HL-60/S4 treated with phorbol 12-myristate 13-acetate at 8.2 ng/mL for 4 days and 3 days (cell line): ENCODE data around the gene SPATA31C1.
"Not testable (repeated sequence)": the region's sequence is repeated elsewhere in the genome, so short reads cannot be mapped to it uniquely, and the experiment has no call there.

Experiments
- in situ Hi-C: fragments of 300-500 bp; cut with MboI; formaldehyde crosslinking; loops from 2 replicates; pipeline ENCODE4 v1.15.0; 2022; ENCODE audit warnings: low sequenced_read_pairs

The SPATA31C1 gene

DNA sequence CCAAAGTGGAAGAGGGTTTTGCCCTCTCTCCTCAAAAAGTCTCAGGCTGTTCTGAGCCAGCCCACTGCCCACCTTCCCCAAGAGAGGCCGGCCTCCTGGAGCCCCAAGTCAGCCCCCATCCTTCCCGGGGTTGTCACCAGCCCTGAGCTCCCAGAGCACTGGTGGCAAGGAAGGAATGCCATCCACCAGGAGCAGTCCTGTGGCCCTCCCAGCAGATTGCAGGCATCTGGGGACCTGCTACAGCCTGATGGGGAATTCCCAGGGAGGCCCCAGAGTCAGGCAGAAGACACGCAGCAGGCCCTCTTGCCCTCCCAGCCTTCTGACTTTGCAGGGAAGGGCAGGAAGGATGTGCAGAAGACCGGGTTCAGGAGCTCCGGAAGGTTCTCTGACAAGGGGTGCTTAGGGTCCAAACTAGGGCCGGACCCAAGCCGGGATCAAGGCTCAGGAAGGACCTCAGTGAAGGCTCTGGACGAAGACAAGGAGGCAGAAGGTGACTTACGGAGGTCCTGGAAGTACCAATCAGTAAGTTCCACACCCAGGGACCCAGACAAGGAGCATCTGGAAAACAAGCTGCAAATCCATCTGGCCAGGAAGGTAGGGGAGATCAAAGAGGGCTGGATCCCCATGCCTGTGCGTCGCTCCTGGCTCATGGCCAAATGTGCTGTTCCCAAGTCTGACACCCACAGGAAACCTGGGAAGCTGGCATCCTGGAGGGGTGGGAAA is 31.4 kb upstream of the SPATA31C1 start:
- in situ Hi-C loops: loop anchor here (25.0 kb wide), 1 partner anchor 101 kb away; no protein-coding TSS in a partner anchor

DNA sequence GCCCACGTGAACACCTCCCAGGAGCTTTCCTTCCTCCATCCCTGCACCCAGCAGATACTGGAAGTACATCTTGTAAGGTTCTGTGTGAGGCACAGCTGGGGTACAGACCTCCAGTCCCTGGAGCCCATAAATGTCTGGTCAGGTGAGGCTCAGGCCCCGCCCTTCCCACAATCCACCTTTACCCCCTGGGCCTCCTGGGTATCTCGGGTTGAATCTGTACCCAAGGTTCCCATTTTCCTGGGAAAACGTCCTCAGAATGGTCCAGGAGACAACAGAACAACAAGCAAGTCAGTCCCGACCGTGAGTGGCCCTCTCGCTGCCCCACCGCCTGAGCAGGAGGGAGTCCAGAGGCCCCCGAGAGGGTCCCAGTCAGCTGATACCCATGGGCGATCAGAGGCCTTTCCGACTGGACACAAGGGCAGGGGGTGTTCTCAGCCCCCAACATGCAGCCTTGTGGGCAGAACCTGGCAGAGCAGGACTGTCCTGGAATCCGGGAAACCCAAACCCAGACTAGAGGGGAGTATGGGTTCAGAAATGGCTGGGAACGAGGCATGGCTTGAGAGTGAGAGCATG is 30.7 kb upstream of the SPATA31C1 start:
- in situ Hi-C loops: loop anchor here (25.0 kb wide), 1 partner anchor 100 kb away; no protein-coding TSS in a partner anchor

DNA sequence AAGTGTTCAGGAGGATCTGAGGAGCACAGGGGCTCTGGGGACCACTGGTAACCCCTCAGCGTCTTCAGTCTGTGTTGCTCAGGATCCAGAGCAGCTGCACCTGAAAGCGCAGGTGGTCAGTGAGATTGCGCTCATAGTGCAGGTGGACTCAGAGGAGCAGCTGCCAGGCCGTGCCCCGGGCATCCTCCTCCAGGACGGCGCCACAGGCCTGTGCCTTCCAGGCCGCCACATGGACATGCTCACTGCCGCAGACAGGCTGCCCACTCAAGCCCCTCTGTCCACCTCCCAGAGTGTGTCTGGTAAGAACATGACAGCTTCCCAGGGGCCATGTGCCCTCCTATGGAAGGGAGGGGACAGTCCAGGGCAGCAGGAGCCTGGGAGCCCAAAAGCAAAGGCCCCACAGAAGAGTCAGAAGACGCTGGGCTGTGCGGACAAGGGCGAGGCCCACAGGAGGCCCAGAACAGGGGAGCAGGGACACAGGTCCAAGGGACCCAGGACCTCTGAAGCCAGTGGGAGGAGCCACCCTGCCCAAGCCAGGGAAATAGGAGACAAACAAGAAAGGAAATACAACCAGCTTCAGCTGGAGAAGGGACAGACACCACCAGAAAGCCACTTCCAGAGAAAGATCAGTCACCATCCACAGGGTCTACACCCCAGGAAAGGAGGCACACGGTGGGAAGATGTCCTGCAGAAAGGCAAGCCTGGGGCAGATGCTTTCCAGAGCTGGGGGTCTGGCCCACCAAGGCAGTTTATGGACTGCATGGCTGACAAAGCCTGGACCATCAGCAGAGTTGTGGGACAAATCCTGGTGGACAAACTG is 29.9 kb upstream of the SPATA31C1 start:
- in situ Hi-C loops: loop anchor here (25.0 kb wide), 1 partner anchor 99 kb away; no protein-coding TSS in a partner anchor

DNA sequence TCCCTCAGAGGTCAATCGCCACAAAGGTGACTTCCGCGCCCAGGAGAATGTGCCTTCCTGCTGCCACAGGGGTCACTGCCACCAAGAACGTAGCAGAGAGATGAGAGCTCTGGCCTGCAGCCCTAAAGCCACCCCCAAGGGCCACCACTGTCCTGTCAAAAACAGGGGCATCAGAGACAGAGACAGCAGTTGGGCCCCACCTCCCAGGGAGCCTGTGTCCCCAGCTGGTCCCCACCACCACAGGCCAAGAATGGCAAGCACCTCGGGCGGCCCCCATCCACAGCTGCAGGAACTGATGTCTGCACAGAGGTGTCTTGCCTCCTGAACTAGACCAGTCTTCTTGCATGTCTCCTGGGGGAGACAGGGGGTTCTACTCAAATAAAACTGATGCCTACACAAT is 29.3 kb upstream of the SPATA31C1 start:
- in situ Hi-C loops: loop anchor here (25.0 kb wide), 1 partner anchor 99 kb away; no protein-coding TSS in a partner anchor

DNA sequence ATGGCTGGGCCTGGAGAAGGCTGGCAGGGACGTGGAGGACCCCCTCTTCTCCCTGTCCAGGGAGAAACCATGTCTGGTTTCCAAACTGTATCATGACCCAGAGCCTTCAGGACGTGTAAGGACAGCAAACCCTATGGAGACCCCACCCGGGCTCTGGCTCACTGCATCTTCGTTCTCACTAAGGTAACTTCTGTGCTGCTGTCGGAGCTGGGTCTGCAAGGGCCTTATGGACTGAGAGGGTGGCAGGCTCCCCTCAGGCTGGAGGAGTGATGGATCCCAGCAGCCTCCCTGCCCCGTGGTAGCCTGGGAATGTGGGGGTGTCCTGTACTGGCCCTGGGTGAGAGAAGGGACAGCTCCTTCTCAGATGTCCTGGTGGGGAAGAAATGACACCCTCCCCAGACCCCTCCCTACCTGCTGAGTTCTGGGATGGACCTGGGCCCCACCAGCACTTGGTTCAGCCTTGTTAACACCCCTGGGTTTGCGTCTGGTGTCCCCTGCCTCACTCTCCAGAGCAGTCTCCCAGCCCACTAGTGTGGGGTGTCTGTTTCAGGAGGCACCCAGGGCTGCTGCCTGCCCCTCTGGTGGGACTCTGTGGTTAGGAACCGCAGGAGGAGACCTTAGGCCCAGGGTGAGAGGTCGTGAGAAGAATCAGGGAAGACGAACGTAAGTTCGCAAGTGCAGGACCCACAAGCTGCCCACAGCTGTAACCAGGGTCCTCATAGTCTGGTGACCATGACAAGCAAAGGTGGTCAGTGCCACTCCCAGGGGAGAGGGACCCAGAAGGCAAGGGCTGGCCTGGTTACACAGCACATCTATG is 28.5 kb upstream of the SPATA31C1 start:
- in situ Hi-C loops: loop anchor here (25.0 kb wide), 1 partner anchor 98 kb away; no protein-coding TSS in a partner anchor

DNA sequence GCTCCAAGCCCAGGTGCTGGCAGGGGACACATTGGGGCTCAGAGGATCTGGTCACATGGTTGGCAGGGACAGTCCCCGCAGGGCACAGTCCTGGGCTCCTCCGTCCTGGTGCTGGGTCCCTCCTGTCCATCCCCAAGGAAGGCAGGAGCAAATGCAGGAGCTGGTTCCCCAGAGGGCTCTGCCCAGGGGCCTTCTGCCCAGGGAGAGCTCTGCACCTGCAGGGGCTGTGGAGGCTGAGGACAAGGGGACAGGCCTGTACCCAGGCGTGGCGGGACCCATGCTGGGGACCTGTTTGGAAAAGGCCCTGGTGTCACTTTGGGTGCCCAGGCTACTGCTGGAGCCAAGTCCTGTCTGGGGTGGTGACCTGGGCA is 27.9 kb upstream of the SPATA31C1 start:
- in situ Hi-C loops: loop anchor here (25.0 kb wide), 1 partner anchor 97 kb away; no protein-coding TSS in a partner anchor

DNA sequence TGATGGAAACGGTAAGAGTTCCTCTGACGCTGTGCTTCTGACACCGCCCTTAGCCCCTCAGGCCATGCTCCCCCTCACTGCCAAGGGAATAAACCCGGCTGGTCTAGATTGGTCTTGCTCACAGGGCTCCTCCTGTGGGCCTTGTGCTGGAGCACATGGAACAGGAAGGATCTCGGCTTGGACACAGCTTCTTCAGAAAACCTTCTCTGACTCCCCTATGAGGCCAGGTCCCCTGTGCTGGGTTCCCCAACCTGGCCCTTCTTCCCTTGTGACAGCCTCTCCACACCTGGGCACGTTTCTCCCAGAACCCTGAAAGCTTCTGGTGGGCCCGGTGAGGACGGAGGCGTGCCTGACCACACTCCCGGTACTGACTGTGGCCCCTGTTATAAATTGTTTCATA is 26.9 kb upstream of the SPATA31C1 start:
- in situ Hi-C loops: loop anchor here (25.0 kb wide), 1 partner anchor 96 kb away; no protein-coding TSS in a partner anchor

DNA sequence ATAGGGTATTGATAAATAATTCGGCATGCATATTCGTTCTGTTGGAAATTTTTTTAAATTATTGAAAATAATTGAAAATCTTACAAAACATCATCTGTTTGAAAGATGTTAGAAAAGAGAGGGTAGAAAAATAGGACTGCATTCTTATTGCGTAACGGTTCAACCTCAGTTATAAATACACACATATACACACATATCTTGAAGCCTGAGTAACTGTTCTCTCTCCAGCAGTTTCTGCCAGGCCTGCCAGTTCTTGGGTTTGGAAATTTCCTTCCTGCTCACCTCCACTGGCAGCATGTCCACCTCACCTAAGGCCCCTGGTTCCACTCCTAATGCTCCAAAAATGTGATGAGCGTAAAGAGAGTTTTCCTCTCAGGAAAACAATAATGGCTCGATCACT is 26.0 kb upstream of the SPATA31C1 start:
- in situ Hi-C loops: loop anchor here (25.0 kb wide), 1 partner anchor 96 kb away; no protein-coding TSS in a partner anchor

DNA sequence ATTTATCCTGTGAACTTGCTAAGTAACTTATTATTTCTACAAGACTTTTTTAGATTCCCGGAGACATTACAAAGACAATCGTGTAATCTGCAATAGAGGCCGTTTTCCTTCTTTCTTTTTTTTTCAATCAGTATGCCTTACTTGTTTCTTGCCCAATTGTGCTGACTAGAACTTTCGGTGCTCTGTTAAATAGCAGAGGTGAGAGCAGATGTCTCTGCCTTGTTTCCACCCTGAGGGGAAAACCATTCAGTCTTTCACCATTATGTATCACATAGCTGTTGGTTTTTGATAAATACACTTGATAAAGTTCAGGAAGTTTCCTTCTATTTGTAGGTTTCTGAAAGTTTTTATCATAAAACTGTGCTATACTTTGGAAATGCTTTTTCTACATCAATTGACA is 24.8 kb upstream of the SPATA31C1 start:
- in situ Hi-C loops: loop anchor here (25.0 kb wide), 1 partner anchor 94 kb away; no protein-coding TSS in a partner anchor

DNA sequence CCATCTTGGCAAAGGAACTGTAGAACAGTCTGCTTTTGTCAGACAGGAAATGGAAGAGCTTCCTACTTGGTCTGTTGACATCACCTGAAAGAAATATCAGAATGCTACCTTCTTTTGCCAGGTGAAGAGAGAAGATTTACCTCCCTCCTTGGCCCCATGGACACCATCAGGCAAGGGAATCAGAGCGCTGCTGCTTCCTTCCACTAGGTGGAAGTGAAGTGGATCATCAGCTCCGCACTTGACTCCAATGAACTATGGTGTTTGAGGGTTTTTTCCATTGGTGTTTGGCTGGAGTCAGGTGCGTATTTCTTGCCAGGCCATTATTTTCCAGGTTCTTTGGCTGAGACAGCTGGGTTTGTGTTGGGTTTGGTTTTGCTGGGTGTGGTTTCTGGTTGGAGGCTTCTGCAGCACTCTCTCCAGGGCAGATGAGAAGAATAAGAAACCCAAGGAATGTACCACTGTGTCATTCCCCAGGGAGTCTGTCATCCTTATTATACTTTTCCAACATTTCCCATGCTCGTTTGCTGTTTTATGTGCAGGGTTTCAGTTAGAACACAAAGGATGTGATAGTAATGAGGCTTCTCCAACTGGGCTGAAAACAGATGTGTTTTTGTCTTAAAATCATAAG is 22.6 kb upstream of the SPATA31C1 start:
- in situ Hi-C loops: loop anchor here (25.0 kb wide), 1 partner anchor 92 kb away; no protein-coding TSS in a partner anchor

DNA sequence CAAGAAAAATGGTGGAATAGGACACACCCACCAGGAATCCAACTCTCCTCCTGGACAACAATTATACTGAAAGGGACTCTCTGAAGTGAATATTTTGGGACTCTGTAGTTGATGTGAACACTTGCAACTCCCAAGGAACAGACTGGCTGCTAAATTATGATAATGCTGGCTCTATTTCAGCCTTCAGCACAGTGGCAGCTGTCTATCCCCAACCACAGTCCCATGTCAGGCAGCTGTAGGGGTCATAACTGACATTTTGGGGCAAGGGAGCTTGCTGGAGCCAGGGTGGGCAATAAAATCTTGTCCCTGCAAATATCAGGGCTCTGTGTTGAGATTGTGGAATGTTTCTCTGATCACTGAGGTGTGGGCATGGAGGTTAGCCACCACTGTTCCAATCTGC is 20.9 kb upstream of the SPATA31C1 start:
- in situ Hi-C loops: loop anchor here (25.0 kb wide), 1 partner anchor 90 kb away; no protein-coding TSS in a partner anchor

DNA sequence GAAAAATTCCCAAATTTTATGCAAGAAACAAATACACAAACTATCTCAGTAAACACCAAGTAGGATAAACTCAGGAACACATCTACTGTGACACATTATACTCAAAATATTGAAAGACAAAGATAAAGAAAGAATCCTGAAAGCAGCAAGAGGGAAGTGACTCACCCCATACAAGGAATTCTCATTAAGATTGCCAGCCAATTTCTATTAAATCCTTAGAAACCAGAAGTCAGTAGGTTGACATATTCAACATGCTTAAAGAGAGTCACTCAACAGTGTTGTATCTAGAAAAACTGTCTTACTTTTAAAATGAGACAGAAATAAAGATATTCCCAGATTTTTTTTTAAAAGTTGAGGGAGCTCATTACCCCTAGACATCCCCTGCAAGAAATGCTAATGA is 19.6 kb upstream of the SPATA31C1 start:
- in situ Hi-C loops: loop anchor here (25.0 kb wide), 1 partner anchor 89 kb away; no protein-coding TSS in a partner anchor

DNA sequence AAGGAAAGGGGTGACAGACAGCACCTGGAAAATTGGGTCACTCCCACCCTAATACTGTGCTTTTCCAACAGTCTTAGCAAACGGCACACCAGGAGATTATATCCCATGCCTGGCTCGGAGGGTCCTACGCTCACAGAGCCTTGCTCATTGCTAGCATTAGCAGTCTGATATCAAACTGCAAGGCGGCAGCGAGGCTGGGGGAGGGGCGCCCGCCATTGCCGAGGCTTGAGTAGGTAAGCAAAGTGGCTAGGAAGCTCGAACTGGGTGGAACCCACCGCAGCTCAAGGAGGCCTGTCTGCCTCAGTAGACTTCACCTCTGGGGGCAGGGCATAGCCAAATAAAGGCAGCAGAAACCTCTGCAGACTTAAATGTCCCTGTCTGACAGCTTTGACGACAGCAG is 15.4 kb upstream of the SPATA31C1 start:
- in situ Hi-C loops: not testable (repeated sequence)

DNA sequence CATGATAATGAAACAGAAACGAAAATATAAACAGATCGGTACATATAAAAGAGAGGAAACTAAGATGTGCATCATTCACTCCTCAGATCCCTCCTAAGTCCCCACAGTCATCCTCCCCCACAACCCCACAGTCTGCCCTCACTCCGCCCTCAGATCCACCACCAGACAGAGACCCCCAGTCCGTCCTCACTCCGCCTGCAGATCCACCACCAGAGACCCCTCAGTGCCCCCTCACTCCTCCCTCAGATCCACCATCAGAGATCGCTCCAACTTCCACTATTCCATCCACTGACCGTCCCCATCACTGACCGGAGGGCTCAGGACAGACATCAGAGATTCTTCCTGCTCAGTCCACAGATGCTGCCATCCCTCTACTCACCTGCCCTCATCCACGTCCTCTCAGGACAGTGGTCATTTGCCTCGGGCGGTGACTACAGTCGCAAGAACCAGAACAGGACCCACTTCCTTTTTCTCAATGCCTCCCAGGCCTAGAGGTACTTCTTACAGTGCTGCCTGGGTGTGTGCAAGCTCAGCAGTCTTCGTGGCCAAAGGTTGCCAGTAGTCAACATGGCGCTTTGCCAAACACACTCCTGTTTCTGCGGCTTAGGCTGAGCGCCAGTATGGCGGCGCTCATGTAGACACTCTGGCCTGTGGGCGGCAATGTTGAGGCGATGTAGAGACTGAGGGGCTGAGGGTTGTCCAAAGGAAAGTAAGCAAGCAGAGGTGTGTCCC is 8.3 kb upstream of the SPATA31C1 start:
- in situ Hi-C loops: no loop called here

DNA sequence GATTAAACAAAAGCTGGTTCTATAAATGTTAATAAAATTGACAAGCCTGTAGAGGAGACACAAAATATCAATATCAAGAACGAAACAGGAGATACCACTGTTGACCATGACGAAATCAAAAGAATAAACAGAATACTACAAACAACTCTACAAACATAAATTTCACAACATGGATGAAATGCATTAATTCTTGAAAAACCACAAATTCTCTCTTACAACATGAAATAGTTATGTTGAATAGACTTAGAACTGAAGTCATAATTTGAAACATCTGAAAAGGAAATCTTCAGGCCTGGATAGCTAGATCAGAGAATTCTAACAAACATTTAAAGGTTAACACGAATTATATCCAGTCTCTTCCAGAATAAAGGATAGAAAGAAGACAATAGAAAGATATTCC is 6.9 kb upstream of the SPATA31C1 start:
- in situ Hi-C loops: no loop called here

DNA sequence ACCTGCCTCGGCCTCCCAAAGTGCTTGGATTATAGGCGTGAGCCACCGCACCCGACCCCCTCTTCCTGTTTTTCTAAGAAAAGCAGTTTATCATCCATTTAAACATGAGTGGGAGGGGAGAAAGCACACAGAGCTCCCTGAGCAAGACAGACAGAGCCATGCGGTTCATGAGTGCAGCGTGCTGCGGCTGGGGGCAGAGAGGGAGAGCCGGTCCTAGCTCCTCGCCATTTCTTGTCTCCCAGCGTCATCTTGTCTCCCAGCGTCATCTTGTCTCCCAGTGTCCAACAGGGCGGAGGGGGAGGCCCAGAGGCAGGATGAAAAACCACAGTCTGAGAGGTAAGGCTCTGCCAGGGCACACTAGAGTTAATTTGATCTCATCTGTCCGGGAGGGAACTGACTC is 1.3 kb downstream of the SPATA31C1 start:
- in situ Hi-C loops: not testable (repeated sequence)

DNA sequence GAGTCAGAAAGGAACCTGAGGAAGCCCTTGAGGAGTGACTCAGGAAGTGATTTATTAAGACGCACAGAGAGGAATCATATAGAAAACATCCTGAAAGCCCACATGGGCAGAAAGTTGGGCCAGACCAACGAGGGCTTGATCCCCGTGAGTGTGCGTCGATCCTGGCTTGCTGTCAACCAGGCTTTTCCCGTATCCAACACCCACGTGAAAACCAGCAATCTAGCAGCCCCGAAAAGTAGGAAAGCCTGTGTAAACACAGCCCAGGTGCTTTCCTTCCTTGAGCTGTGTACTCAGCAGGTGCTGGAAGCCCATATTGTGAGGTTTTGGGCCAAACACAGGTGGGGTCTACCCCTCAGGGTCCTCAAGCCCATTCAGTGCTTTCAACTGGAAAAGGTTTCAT is 3.8 kb downstream of the SPATA31C1 start:
- in situ Hi-C loops: not testable (repeated sequence)

DNA sequence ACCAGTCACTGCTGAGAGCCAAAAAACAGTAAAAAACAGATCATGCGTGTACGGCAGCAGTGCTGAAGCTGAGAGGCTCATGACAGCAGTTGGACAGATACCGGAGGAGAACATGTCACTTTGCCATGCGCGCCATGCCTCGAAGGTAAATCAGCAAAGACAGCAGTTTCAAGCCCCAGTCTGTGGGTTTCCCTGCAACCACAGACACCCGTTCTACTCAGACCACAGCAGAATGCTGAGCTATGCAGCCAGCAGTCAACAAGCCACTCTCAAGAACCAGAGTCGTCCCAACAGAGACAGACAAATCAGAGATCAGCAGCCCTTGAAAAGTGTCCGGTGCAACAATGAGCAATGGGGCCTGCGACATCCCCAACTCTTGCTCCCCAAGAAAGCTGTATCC is 5.2 kb downstream of the SPATA31C1 start:
- in situ Hi-C loops: not testable (repeated sequence)

DNA sequence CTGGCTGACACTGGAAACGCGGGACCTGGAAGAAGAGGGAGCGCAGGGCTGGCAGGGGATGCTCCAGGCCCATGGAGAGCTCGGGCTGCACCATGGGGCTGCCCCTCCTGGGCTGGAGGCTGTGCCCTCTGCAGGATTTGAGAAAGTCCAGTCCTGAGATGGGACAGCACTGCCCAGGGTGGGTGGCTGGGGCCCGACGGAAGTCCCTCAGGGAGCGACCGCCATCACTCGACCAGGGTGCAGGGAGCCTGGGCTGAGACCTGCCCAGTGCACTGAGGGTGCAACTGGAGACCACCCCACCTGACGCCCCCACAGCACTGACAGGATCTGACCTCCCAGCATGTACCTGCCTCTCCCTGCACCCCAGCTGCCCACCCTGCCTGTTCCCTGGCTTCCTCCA is 7.1 kb downstream of the SPATA31C1 start:
- in situ Hi-C loops: not testable (repeated sequence)
